HEK293 (cell line): Measurements from ENCODE around the gene EPM2A.

Experiments used
- CTCF ChIA-PET: fragments of 350-600 bp; formaldehyde crosslinking; extraction: SDS; loops from one replicate; lab custom pipeline; 2021; ENCODE audit warnings: antibody characterized with exemption; lab: Yijun Ruan, JAX
- POLR2A ChIA-PET: fragments of 300-600 bp; formaldehyde crosslinking; extraction: SDS; loops from one replicate; lab custom pipeline; 2020; ENCODE audit warnings: antibody characterized with exemption, inconsistent platforms; lab: Yijun Ruan, JAX
- H3K27ac ChIP-seq: fragments of 200-500 bp; sonication (Bioruptor generic); 2 replicates; pipeline ENCODE4 v1.5.1; 2014; ENCODE audit warnings: low read depth, low read length, control low read depth, inconsistent platforms; ENCODE audit errors: extremely low read depth
- H3K36me3 ChIP-seq, 2 experiments: fragments of 200-500 bp in 1 of 2; sonication (Bioruptor generic) in 1 of 2; 1 replicate in 1 of 2; 2 replicates in 1 of 2; pipeline ENCODE4 v1.5.1; 2014 to 2017; ENCODE audit warnings: inconsistent platforms in 2 of 2, low read length in 2 of 2; ENCODE audit not compliant: control insufficient read depth in 2 of 2, insufficient read depth in 1 of 2
- H3K4me1 ChIP-seq: fragments of 200-500 bp; sonication (Bioruptor generic); 2 replicates; pipeline ENCODE4 v1.5.1; 2014; ENCODE audit warnings: mild to moderate bottlenecking, low read length, inconsistent platforms; ENCODE audit not compliant: control insufficient read depth, insufficient read depth
- H3K4me3 ChIP-seq: 2 replicates; pipeline ENCODE4 v1.5.1; 2011; ENCODE audit warnings: low read depth, mild to moderate bottlenecking, control low read depth, low read length, moderate library complexity
- H3K9me3 ChIP-seq: fragments of 200-500 bp; sonication (Bioruptor generic); 2 replicates; pipeline ENCODE4 v1.5.1; 2014; ENCODE audit warnings: low read depth, low read length, inconsistent platforms; ENCODE audit not compliant: control insufficient read depth, insufficient read depth
- BCL11A ChIP-seq: fragments of 450-650 bp; formaldehyde crosslinking; IDR thresholded peaks from 2 replicates; pipeline ENCODE4 v1.5.1; 2016; ENCODE audit warnings: low read depth, missing biosample characterization, missing genetic modification characterization
- BCL11B ChIP-seq: fragments of 450-650 bp; formaldehyde crosslinking; IDR thresholded peaks from 2 replicates; pipeline ENCODE4 v1.5.1; 2016; ENCODE audit warnings: low read depth, missing biosample characterization, missing genetic modification characterization
- KLF16 ChIP-seq: fragments of 450-650 bp; formaldehyde crosslinking; IDR thresholded peaks from 2 replicates; pipeline ENCODE4 v1.5.1; 2017; ENCODE audit warnings: missing biosample characterization, missing genetic modification characterization
- MYNN ChIP-seq: fragments of 450-650 bp; formaldehyde crosslinking; IDR thresholded peaks from 2 replicates; pipeline ENCODE4 v1.5.1; 2016; ENCODE audit warnings: missing biosample characterization, missing genetic modification characterization, borderline replicate concordance
- OSR2 ChIP-seq: fragments of 450-650 bp; formaldehyde crosslinking; IDR thresholded peaks from 2 replicates; pipeline ENCODE4 v1.5.1; 2016; ENCODE audit warnings: missing biosample characterization, missing genetic modification characterization
- ZNF16 ChIP-seq: fragments of 450-650 bp; formaldehyde crosslinking; IDR thresholded peaks from 2 replicates; pipeline ENCODE4 v1.5.1; 2016; ENCODE audit warnings: low read depth, missing biosample characterization, missing genetic modification characterization
- ZNF221 ChIP-seq: fragments of 450-650 bp; formaldehyde crosslinking; IDR thresholded peaks from 2 replicates; pipeline ENCODE4 v1.5.1; 2017; ENCODE audit warnings: missing biosample characterization, missing genetic modification characterization, borderline replicate concordance
- ZNF223 ChIP-seq: fragments of 450-650 bp; formaldehyde crosslinking; IDR thresholded peaks from 2 replicates; pipeline ENCODE4 v1.5.1; 2016; ENCODE audit warnings: missing biosample characterization, missing genetic modification characterization
- ZNF23 ChIP-seq: fragments of 450-650 bp; formaldehyde crosslinking; IDR thresholded peaks from 2 replicates; pipeline ENCODE4 v1.5.1; 2016; ENCODE audit warnings: missing biosample characterization, missing genetic modification characterization, borderline replicate concordance
- ZNF248 ChIP-seq: fragments of 450-650 bp; formaldehyde crosslinking; IDR thresholded peaks from 2 replicates; pipeline ENCODE4 v1.5.1; 2017; ENCODE audit warnings: missing biosample characterization, missing genetic modification characterization
- ZNF274 ChIP-seq, 2 experiments: fragments of 200-500 bp in 1 of 2; fragments of 450-650 bp in 1 of 2; sonication (Bioruptor generic) in 1 of 2; formaldehyde crosslinking in 1 of 2; IDR thresholded peaks; 2 replicates each; pipeline versions ENCODE4 v1.5.1 to v1.6.1; 2014 to 2016; ENCODE audit warnings: borderline replicate concordance in 1 of 2, inconsistent platforms in 1 of 2, low read length in 1 of 2, missing biosample characterization in 1 of 2, missing genetic modification characterization in 1 of 2
- ZNF292 ChIP-seq: fragments of 450-650 bp; formaldehyde crosslinking; IDR thresholded peaks from 2 replicates; pipeline ENCODE4 v1.5.1; 2016; ENCODE audit warnings: low read depth, missing biosample characterization, missing genetic modification characterization, borderline replicate concordance
- ZNF37A ChIP-seq: fragments of 450-650 bp; IDR thresholded peaks from 2 replicates; pipeline ENCODE4 v1.5.1; 2018; ENCODE audit warnings: missing biosample characterization, missing genetic modification characterization
- ZNF433 ChIP-seq: fragments of 450-650 bp; formaldehyde crosslinking; IDR thresholded peaks from 2 replicates; pipeline ENCODE4 v1.5.1; 2016; ENCODE audit warnings: missing biosample characterization, missing genetic modification characterization, low read depth
- ZNF521 ChIP-seq: fragments of 450-650 bp; formaldehyde crosslinking; IDR thresholded peaks from 2 replicates; pipeline ENCODE4 v1.5.1; 2017; ENCODE audit warnings: missing biosample characterization, mild to moderate bottlenecking, missing genetic modification characterization
- ZNF558 ChIP-seq: fragments of 450-650 bp; formaldehyde crosslinking; IDR thresholded peaks from 2 replicates; pipeline ENCODE4 v1.5.1; 2016; ENCODE audit warnings: missing biosample characterization, missing genetic modification characterization
- ZNF621 ChIP-seq: fragments of 450-650 bp; formaldehyde crosslinking; IDR thresholded peaks from 2 replicates; pipeline ENCODE4 v1.5.1; 2017; ENCODE audit warnings: missing biosample characterization, missing genetic modification characterization
- ZNF658 ChIP-seq: fragments of 450-650 bp; formaldehyde crosslinking; IDR thresholded peaks from 2 replicates; pipeline ENCODE4; 2016; ENCODE audit warnings: missing biosample characterization, missing genetic modification characterization
- ZNF692 ChIP-seq: fragments of 450-650 bp; formaldehyde crosslinking; IDR thresholded peaks from 2 replicates; pipeline ENCODE4 v1.5.1; 2016; ENCODE audit warnings: missing biosample characterization, missing genetic modification characterization
- TF ChIP-seq, protein P1 (sequence below): fragments of 450-650 bp; formaldehyde crosslinking; IDR thresholded peaks from 2 replicates; pipeline ENCODE4 v1.5.1; 2017; ENCODE audit warnings: missing biosample characterization, missing genetic modification characterization

The EPM2A gene

GRCh38 chr6:145673504-145673903 is 61.8 kb downstream of the EPM2A start:
- ChIA-PET CTCF (no interaction called here), POLR2A (no interaction called here)
- no peaks in the 10 kb centered on the region for H3K9me3 ChIP-seq
- no peak overlapping the region for H3K27ac ChIP-seq
- no peak overlapping the region for H3K4me3 ChIP-seq
- H3K4me1 ChIP-seq, result no peaks in the 10 kb centered on the region
- TF ChIP-seq ZNF692 (no peak), ZNF37A (no peak), BCL11B (tag by site-specific recombination) (no peak), KLF16 (no peak)
- H3K36me3 ChIP-seq, result no peaks in the 10 kb centered on the region

DNA sequence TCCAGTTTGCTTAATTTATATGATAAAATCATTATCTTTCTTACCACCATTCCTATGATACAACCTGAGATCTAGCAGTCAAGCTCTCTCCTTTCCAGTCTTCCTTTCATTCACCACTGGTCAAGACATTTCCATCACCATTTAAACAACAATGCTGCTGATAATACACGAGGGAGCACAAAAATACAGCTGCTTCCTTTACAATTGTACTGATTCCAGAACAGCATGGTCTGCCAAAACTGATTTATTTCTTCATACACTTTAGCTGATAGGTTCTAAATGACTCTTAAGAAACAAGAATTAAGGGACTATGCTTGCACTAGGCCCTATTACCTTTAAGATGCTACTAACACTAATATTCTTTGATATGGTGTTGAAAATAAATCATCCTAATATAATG is 65.0 kb downstream of the EPM2A start:
- H3K4me1 ChIP-seq, result no peaks in the 10 kb centered on the region
- no peaks in the 10 kb centered on the region for H3K36me3 ChIP-seq
- H3K4me3 ChIP-seq, result no peak overlapping the region
- POLR2A ChIA-PET, result no interaction called here
- CTCF ChIA-PET, result interaction anchor here (0.8 kb wide), 1 partner anchor 15 kb away, joined by 3 read pairs; no protein-coding TSS in a partner anchor
- H3K27ac ChIP-seq, result no peak overlapping the region
- no peaks in the 10 kb centered on the region for H3K9me3 ChIP-seq
- TF ChIP-seq ZNF521 (tag by site-specific recombination), result no peak
- no peak for TF ChIP-seq ZNF558
- TF ChIP-seq ZNF274 (IDR thresholded peaks at IDR 0.05; ENCODE audit: low read length), result no peak
- no peak for TF ChIP-seq ZNF274 (tag by site-specific recombination; IDR thresholded peaks at IDR 0.05; ENCODE audit: borderline replicate concordance)
- TF ChIP-seq ZNF221 (tag by site-specific recombination), result no peak
- TF ChIP-seq ZNF658 (tag by site-specific recombination), result no peak
- TF ChIP-seq, all 188 proteins: peak for 0

- no peaks in the 10 kb centered on the region for H3K4me1 ChIP-seq
- ChIA-PET POLR2A (no interaction called here), CTCF (interaction anchor here (0.7 kb wide), 1 partner anchor 34 kb away, joined by 3 read pairs; no protein-coding TSS in a partner anchor)
Measured at GRCh38 chr6:145669627-145670034, 65.7 kb downstream of the EPM2A start.

GRCh38 chr6:145668844-145669243 is 66.5 kb downstream of the EPM2A start:
- H3K27ac ChIP-seq, result no peak overlapping the region
- H3K36me3 ChIP-seq, result no peaks in the 10 kb centered on the region
- TF ChIP-seq ZNF16 (tag by site-specific recombination), result no peak
- TF ChIP-seq ZNF292, result no peak
- no peak for TF ChIP-seq ZNF223
- TF ChIP-seq KLF16, result no peak
- no peak for TF ChIP-seq ZNF248 (tag by site-specific recombination)
- no peak for TF ChIP-seq OSR2 (tag by site-specific recombination)
- TF ChIP-seq, all 188 proteins: peak for 0
- POLR2A ChIA-PET, result no interaction called here
- H3K4me1 ChIP-seq, result no peaks in the 10 kb centered on the region
- H3K4me3 ChIP-seq, result no peak overlapping the region
- CTCF ChIA-PET, result interaction anchor here (0.7 kb wide), 1 partner anchor 30 kb away, joined by 5 read pairs; no protein-coding TSS in a partner anchor
- H3K9me3 ChIP-seq, result no peaks in the 10 kb centered on the region

More at GRCh38 chr6:145669627-145670034, 65.7 kb downstream of the EPM2A start:
- no peak for TF ChIP-seq MYNN (tag by site-specific recombination)
- TF ChIP-seq, protein P1, sequence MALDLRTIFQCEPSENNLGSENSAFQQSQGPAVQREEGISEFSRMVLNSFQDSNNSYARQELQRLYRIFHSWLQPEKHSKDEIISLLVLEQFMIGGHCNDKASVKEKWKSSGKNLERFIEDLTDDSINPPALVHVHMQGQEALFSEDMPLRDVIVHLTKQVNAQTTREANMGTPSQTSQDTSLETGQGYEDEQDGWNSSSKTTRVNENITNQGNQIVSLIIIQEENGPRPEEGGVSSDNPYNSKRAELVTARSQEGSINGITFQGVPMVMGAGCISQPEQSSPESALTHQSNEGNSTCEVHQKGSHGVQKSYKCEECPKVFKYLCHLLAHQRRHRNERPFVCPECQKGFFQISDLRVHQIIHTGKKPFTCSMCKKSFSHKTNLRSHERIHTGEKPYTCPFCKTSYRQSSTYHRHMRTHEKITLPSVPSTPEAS (tag by site-specific recombination), result no peak
- no peak for TF ChIP-seq ZNF433
- TF ChIP-seq ZNF23 (tag by site-specific recombination), result no peak
- TF ChIP-seq ZNF621 (tag by site-specific recombination), result no peak
- TF ChIP-seq BCL11A (tag by site-specific recombination), result no peak
- no peak overlapping the region for H3K4me3 ChIP-seq
- no peaks in the 10 kb centered on the region for H3K36me3 ChIP-seq
- no peaks in the 10 kb centered on the region for H3K9me3 ChIP-seq
- H3K27ac ChIP-seq, result no peak overlapping the region
